HL-60 (cell line): ENCODE data around the gene RHBDD1.

Experiments used
- DNase-seq, 2 experiments: peaks; one replicate each; pipeline ENCODE4 v3.0.0-alpha.2; 2010 to 2020; ENCODE audit warnings: low read depth in 1 of 2, low spot score in 1 of 2
- H3K27ac ChIP-seq: fragments of 250-450 bp; sonication (Bioruptor Pico); replicated peaks from 2 replicates; pipeline ENCODE4 v1.5.1; 2020; ENCODE audit warnings: mild to moderate bottlenecking, moderate library complexity
- H3K27me3 ChIP-seq: fragments of 250-450 bp; sonication (Bioruptor Pico); 2 replicates; pipeline ENCODE4 v1.5.1; 2021; ENCODE audit warnings: mild to moderate bottlenecking, moderate library complexity; ENCODE audit not compliant: insufficient read depth, poor library complexity, severe bottlenecking
- H3K4me3 ChIP-seq: replicated peaks from 2 replicates; pipeline ENCODE4 v1.5.1; 2011; ENCODE audit warnings: mild to moderate bottlenecking, control low read depth, low read length; ENCODE audit not compliant: insufficient read depth
- CTCF ChIP-seq: IDR thresholded peaks from one replicate; pipeline ENCODE4 v1.5.1; 2011; ENCODE audit warnings: low read length, control low read depth, inconsistent platforms; ENCODE audit not compliant: insufficient read depth
- GABPA ChIP-seq: IDR thresholded peaks from 2 replicates; pipeline ENCODE4 v1.6.1; 2012; ENCODE audit warnings: low read depth
- POLR2AphosphoS5 ChIP-seq: IDR thresholded peaks from 2 replicates; pipeline ENCODE4 v1.6.1; 2012; ENCODE audit warnings: low read depth
- SPI1 ChIP-seq: IDR thresholded peaks from 2 replicates; pipeline ENCODE4 v1.6.1; 2012; ENCODE audit warnings: low read depth, mild to moderate bottlenecking, borderline replicate concordance
- TF ChIP-seq, protein P1 (sequence below): IDR thresholded peaks from 2 replicates; pipeline ENCODE4 v1.6.1; 2012; ENCODE audit warnings: low read depth; ENCODE audit not compliant: insufficient replicate concordance

Gene RHBDD1

GRCh38 chr2:226888971-226889370, 53.1 kb downstream of the RHBDD1 start:
- no peak overlapping the region for H3K4me3 ChIP-seq
- no peak for DNase-seq

GRCh38 chr2:226890286-226890685, 54.4 kb downstream of the RHBDD1 start:
- TF ChIP-seq POLR2AphosphoS5 (no peak), GABPA (no peak), CTCF (no peak), SPI1 (no peak)
- TF ChIP-seq, protein P1, sequence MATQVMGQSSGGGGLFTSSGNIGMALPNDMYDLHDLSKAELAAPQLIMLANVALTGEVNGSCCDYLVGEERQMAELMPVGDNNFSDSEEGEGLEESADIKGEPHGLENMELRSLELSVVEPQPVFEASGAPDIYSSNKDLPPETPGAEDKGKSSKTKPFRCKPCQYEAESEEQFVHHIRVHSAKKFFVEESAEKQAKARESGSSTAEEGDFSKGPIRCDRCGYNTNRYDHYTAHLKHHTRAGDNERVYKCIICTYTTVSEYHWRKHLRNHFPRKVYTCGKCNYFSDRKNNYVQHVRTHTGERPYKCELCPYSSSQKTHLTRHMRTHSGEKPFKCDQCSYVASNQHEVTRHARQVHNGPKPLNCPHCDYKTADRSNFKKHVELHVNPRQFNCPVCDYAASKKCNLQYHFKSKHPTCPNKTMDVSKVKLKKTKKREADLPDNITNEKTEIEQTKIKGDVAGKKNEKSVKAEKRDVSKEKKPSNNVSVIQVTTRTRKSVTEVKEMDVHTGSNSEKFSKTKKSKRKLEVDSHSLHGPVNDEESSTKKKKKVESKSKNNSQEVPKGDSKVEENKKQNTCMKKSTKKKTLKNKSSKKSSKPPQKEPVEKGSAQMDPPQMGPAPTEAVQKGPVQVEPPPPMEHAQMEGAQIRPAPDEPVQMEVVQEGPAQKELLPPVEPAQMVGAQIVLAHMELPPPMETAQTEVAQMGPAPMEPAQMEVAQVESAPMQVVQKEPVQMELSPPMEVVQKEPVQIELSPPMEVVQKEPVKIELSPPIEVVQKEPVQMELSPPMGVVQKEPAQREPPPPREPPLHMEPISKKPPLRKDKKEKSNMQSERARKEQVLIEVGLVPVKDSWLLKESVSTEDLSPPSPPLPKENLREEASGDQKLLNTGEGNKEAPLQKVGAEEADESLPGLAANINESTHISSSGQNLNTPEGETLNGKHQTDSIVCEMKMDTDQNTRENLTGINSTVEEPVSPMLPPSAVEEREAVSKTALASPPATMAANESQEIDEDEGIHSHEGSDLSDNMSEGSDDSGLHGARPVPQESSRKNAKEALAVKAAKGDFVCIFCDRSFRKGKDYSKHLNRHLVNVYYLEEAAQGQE, result no peak
- no peak for DNase-seq
- Histone ChIP-seq H3K27me3 (no peaks in the 10 kb centered on the region), H3K27ac (no peak overlapping the region), H3K4me3 (no peak overlapping the region)

More at GRCh38 chr2:226888971-226889370, 53.1 kb downstream of the RHBDD1 start:
- Histone ChIP-seq H3K27ac (no peak overlapping the region), H3K27me3 (no peaks in the 10 kb centered on the region)
- TF ChIP-seq POLR2AphosphoS5 (no peak), SPI1 (no peak), GABPA (no peak), CTCF (no peak)
- TF ChIP-seq, protein P1, result no peak

- no peak overlapping the region for H3K4me3 ChIP-seq
- TF ChIP-seq GABPA, result no peak
- DNase-seq, result no peak
- no peak overlapping the region for H3K27ac ChIP-seq
- no peaks in the 10 kb centered on the region for H3K27me3 ChIP-seq
Measured at GRCh38 chr2:226891780-226892590, 56.1 kb downstream of the RHBDD1 start.

DNA sequence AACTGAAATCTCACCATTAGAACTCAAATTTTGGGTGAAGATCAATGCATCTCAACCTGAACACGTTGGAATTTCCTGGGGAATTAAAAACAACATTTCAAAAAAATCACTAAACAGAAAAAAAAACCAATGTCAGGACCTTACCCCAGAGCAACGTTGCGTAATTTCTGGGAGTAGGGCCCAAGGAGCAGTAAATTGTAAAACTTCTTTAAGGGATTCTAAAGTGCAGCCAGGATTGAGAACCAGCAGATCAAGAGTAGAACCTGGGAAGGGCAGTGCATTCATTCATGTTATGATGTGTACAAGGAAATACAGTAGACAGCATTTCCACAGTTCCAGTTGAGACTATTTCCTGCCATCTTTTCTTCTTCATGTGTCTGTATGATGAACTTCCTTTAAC, 56.9 kb downstream of the RHBDD1 start:
- Histone ChIP-seq H3K4me3 (no peak overlapping the region), H3K27ac (no peak overlapping the region), H3K27me3 (no peaks in the 10 kb centered on the region)
- no peak for DNase-seq
- TF ChIP-seq, protein P1, result no peak
- TF ChIP-seq POLR2AphosphoS5 (no peak), CTCF (no peak), GABPA (no peak), SPI1 (no peak)
